Measurements from ENCODE around the gene GPR132. TPM values are rescaled to one million over a fixed set of nuclear protein-coding genes. Genes with fewer than 3 reads are reported as not detected.

Gene GPR132
- total and polyA plus RNA-seq, 8 donors: 0.14 to 2.3 (median 0.55) TPM

- no peak overlapping the region for H3K4me3 ChIP-seq
- no peaks in the 10 kb centered on the region for H3K27me3 ChIP-seq
- TF ChIP-seq, protein P1, sequence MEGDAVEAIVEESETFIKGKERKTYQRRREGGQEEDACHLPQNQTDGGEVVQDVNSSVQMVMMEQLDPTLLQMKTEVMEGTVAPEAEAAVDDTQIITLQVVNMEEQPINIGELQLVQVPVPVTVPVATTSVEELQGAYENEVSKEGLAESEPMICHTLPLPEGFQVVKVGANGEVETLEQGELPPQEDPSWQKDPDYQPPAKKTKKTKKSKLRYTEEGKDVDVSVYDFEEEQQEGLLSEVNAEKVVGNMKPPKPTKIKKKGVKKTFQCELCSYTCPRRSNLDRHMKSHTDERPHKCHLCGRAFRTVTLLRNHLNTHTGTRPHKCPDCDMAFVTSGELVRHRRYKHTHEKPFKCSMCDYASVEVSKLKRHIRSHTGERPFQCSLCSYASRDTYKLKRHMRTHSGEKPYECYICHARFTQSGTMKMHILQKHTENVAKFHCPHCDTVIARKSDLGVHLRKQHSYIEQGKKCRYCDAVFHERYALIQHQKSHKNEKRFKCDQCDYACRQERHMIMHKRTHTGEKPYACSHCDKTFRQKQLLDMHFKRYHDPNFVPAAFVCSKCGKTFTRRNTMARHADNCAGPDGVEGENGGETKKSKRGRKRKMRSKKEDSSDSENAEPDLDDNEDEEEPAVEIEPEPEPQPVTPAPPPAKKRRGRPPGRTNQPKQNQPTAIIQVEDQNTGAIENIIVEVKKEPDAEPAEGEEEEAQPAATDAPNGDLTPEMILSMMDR (IDR thresholded peaks at IDR 0.05): no peak
- 81 to 87% methylated on average over 17 of the region's 17 CpGs for WGBS, 2 donors
- DNase-seq (no peak), FAIRE-seq (no peak), ATAC-seq (no peak)
- H3K9me3 ChIP-seq: no peaks in the 10 kb centered on the region
- no peaks in the 10 kb centered on the region for H3K4me1 ChIP-seq
- H3K36me3 ChIP-seq: no peaks in the 10 kb centered on the region
- intact Hi-C loops (cut with DNase I): loop anchor here in 1 of 3 donors (10.0 kb wide), 1 partner anchor 205 kb away; no protein-coding TSS in a partner anchor
- no peak overlapping the region for H3K27ac ChIP-seq
Observed at GRCh38 chr14:105080161-105080560, 14.9 kb upstream of the GPR132 start.

DNA sequence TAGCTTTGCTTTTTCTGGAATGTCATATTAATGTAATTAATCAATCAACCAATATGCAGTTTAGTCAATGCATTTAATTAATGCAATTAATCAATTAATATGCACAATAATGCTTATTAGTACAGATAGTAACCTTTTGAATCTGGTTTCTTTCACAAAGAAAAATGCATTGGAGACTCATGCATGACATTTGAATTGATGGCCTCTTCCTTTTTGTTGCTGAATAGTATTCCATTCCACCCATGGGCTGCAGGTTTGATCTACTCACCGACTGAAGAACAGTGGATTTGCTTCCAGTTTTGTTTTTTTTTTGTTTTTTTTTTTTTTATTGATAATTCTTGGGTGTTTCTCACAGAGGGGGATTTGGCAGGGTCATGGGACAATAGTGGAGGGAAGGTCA is 13.1 kb upstream of the GPR132 start:
- intact Hi-C loops (cut with DNase I): no loop called here
- TF ChIP-seq, protein P1 (IDR thresholded peaks at IDR 0.05): no peak
- no peaks in the 10 kb centered on the region for H3K27me3 ChIP-seq
- H3K36me3 ChIP-seq: no peaks in the 10 kb centered on the region
- WGBS, 2 donors: 42 to 63% methylated on average over 1 of the region's 1 CpG
- no peak for DNase-seq
- no peak for ATAC-seq
- H3K4me3 ChIP-seq: no peak overlapping the region
- no peak for FAIRE-seq
- no peaks in the 10 kb centered on the region for H3K4me1 ChIP-seq
- H3K27ac ChIP-seq: no peak overlapping the region
- no peaks in the 10 kb centered on the region for H3K9me3 ChIP-seq

- Histone ChIP-seq H3K36me3 (no peaks in the 10 kb centered on the region), H3K4me1 (no peaks in the 10 kb centered on the region), H3K27ac (no peak overlapping the region), H3K9me3 (no peaks in the 10 kb centered on the region), H3K27me3 (no peaks in the 10 kb centered on the region), H3K4me3 (no peak overlapping the region)
- FAIRE-seq (no peak), DNase-seq (no peak), ATAC-seq (no peak)
- intact Hi-C loops (cut with DNase I): no loop called here
- TF ChIP-seq, protein P1 (IDR thresholded peaks at IDR 0.05): no peak
- 70 to 71% methylated on average over 8 of the region's 8 CpGs for whole genome bisulfite sequencing, 2 donors
Observed at GRCh38 chr14:105077649-105077995, 12.4 kb upstream of the GPR132 start.

GRCh38 chr14:105076805-105077648 is 11.8 kb upstream of the GPR132 start:
- no peaks in the 10 kb centered on the region for H3K27me3 ChIP-seq
- no peak overlapping the region for H3K4me3 ChIP-seq
- TF ChIP-seq, protein P1 (IDR thresholded peaks at IDR 0.05): no peak
- no peak for FAIRE-seq
- peak in 1 of 4 donors; percentile 7 for ATAC-seq
- no peak for DNase-seq
- intact Hi-C loops (cut with DNase I): no loop called here
- H3K27ac ChIP-seq: no peak overlapping the region
- 69 to 81% methylated on average over 18 of the region's 18 CpGs for WGBS, 2 donors
- no peaks in the 10 kb centered on the region for H3K36me3 ChIP-seq
- H3K9me3 ChIP-seq: no peaks in the 10 kb centered on the region
- H3K4me1 ChIP-seq: no peaks in the 10 kb centered on the region

DNA sequence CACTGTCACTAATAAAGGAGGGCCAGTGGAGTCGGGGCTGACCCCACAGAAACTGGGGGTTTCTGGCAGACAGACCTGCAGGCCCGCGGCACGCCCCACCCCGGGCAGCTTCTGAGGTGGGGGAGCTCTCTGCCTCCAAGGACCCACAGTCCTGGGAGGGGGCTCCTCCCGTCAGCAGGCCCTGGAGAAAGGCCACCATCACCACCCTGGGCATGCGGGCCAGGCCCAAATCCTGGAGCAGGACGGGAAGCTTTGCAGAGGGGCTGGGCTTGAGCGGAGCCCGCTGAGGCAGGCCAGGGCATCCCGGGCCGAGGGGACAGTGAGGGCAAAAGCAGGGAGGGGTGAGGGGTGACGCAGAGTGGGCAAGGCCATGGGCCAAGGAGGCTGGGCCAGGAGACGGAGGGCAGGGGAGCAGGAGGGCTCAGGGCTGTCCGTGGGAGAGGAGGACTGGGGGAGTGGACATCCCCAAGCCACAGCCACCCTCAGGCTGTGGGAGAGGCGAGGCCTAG is 11.1 kb upstream of the GPR132 start:
- Histone ChIP-seq H3K4me1 (no peaks in the 10 kb centered on the region), H3K4me3 (no peak overlapping the region), H3K27ac (no peak overlapping the region), H3K36me3 (no peaks in the 10 kb centered on the region), H3K9me3 (no peaks in the 10 kb centered on the region), H3K27me3 (no peaks in the 10 kb centered on the region)
- peak in 2 of 6 donors; percentile 32 to 65 for DNase-seq
- no peak for FAIRE-seq
- TF ChIP-seq, protein P1 (IDR thresholded peaks at IDR 0.05): no peak
- intact Hi-C loops (cut with DNase I): no loop called here
- 84 to 86% methylated on average over 16 of the region's 16 CpGs for WGBS, 2 donors
- peak in 2 of 4 donors; percentile 9 to 13 for ATAC-seq

All from pancreas (tissue), 10 donors.